GM15510 (cell line): ENCODE measurements around the gene USP24.

Source experiments
- POLR2A ChIP-seq: IDR thresholded peaks from 3 replicates; pipeline ENCODE4 v1.6.1; 2011; ENCODE audit warnings: borderline replicate concordance; ENCODE audit not compliant: insufficient read length; ENCODE audit errors: extremely low read depth

USP24 gene

DNA sequence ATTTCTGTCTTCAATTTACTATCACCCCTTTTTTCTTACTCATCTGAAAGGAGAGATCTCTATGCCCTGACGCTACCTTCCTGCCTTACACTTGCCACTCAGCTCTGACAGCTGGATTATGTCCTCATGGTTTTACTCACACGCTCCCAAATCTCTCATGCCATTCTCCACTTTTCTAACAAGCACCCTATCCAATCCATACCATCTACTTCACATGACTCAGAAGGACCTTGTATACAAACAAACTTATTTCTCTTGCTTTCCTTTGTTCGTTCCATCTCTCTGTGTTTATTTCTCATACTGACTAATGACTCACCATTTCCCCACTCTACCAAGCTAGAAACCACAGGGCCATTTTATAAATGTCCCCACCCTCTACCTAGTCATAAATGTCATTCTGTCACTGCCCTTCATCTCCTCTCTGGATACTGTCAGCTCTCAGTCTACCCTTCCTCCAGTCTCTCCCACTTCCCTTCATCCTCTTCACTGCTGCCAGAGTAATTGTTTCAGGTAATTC is 87.3 kb downstream of the USP24 start:
- no peak for TF ChIP-seq POLR2A

DNA sequence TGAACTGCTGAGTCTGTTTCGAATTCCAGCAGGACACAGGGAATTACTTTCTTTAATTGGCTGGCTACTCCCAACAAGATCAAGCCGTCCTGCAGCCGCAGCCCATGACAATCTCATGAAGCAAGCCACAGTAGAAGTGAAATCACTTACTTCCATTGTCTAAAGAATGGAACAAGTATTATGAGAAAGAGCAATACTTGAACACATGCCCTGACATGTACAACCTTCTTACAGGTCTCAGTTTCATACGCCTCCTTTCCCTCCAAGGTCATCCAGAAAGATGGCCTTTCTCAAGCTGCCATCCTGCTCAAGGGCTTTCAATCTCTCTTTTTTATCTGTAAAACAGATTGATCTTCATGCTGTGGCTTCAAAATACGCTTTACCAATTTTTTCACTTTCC is 90.7 kb downstream of the USP24 start:
- no peak for TF ChIP-seq POLR2A

DNA sequence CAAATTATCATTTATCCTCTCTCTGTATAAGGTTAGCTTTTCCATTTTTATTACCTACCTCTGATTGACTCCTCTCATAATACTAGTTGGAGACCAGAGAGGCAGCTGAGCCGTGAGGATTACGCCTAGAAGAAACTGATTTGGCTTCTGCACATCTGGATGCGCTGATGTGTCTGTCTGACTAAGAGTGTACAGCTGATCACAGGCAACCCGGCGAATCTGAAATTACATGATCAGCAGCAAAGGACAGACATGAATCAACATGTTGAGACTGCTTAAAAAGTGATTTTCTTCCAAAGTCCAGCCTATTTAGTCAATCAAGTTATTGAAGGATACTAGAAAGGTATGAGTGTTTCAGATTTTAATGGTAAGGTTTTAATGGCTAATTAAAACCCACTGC is 94.6 kb downstream of the USP24 start:
- TF ChIP-seq POLR2A = no peak

DNA sequence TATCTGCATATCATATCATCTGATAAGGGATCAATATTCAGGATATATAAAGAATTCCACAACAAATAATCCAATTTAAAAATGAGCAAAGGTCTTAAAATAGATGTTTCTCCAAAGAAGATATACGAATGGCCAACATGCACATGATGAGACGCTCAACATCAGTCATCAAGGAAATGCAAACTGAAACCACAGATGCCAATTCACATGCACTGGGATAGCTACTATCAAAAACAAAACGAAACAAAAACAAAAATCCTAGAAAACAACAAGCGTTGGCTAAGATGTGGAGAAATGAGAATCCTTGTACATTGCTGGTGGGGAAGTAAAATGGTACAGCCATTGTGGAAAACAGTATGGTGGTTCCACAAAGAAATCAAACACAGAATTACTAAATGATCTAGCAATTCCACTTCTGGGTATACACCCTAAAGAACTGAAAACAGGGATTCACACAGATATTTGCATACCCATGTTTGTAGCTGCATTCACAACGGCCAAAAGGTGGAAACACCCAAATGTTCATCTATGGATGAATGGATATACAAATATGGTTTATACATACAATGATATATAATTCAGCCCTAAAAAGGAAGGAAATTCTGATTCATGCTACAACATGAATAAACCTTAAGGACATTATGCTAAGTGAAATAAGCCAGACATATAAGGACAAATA is 96.4 kb downstream of the USP24 start:
- TF ChIP-seq POLR2A = no peak

DNA sequence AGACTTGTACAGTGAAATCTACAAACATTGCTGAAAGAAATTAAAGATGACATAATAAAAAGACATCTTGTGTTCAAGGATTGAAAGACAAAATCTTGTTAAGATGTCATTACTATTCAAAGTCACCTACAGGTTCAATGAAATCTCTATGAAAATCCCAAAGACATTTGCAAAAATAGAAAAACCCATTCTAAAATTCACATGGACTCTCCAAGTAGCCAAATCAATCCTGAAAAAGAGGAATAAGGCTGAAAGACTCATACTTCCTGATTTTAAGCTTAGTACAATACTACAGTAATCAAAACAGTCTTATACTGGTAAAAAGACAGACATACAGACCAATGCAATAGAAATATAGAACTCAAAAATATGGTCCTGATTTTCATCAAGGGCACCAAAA is 97.2 kb downstream of the USP24 start:
- TF ChIP-seq POLR2A = no peak

DNA sequence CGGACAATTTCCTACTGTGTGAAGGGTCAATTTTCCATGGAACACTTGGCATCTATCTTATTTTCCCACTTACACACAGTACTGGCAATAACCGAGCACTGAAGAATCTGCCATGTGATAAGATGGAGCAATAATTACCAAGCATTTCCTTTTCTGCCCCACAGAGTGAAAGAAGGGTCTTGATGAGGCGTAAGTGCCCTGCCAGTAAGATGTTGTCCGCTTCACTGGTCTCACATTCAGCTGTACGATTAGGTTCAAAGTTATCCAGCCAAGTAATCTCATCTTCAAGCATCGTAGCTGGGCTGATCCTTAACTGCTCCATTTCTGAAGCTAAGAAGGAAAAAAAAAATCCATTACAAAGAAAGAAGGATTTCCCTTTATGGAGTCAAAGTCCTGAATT is 108.1 kb downstream of the USP24 start:
- TF ChIP-seq POLR2A = no peak

DNA sequence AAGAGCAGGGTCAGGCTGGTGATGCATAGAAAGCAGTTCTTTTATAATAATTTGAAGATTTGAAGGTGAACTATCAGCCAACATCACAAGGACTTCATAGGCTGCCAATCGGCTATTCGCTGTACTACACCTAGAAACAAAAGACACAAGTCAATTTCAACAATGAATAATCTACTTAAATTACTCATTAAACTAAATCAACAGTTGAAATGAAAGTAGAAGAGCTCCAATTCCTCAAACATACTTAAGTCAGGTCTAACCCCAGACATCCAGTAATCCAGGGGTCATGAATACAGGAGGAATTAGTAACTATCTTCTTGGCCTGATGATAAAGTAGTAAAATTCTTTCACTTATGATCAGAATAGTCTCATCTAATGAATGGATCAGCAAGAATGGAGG is 111.3 kb downstream of the USP24 start:
- no peak for TF ChIP-seq POLR2A

DNA sequence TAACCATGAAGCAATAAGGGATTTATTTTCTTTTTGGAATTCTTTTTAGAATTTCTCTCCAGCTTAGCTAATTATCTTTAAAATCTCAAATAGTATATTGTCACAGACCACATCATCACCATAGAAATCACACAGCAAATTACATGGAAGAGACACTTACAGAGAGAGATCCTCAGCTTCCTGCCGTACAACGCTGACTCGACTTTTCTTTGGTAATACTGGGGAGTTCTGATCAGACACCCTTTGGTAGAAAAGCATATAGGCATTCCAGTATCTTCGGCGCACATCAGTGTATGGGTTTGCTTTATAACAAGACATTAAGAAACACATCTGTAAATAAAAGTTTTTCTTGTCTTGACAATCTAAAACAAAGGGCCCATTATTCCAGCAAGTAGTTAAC is 120.1 kb downstream of the USP24 start:
- no peak for TF ChIP-seq POLR2A

DNA sequence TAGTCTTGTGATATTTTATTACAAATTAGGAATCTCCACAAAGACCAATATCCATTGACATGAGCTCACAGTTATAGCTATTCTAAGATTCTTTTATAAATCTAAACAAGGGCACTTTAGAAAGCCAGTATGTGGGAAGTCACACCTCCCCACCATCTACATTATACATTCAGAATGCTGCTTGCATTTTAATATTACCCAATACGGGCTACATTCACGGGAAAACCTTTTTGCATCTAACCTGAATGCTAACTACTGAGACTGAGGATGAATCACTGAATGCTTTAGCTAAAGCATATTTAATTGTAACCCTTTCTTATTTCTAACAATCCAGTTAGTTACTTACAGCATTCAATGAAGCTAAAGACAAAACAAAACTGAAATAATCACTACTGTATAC is 122.7 kb downstream of the USP24 start:
- TF ChIP-seq POLR2A = no peak

DNA sequence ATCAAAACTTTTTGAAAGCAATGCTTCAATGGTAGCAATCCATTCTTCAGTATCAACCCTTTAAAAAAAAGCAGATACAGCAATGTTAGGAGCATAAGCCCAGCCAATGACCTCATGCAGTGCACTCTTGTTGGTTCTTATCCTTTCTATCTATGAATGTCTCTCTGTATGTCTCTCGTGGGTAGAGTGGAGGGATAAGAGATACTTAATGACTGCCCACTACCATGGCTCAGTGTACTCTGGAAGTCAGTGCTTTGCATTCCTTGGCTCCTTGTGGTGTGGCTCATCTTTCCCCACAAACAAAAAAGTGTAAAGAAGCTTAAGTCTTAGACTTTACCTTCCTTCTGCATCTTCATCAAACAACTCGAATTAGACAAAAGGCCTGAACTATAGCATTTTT is 125.5 kb downstream of the USP24 start:
- no peak for TF ChIP-seq POLR2A

DNA sequence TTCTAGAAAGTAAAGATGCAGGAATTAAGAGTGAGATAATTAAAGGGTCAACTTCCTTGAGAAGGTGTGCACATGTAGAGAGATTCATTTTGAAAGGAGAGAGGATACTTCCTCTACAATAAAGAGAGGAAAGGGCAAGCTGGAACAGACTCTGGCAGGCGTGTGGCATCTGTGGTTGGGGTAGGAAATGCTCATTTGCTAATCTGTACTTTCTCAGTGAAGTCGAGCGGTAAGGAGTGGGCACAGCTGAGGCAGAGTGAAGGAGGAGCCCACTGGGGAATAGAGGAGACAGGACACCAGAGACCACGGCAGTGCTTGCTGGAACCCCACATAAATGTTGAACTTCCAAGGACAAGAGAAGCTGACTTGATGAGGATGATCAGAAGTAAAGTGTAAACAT is 126.8 kb downstream of the USP24 start:
- TF ChIP-seq POLR2A = no peak

DNA sequence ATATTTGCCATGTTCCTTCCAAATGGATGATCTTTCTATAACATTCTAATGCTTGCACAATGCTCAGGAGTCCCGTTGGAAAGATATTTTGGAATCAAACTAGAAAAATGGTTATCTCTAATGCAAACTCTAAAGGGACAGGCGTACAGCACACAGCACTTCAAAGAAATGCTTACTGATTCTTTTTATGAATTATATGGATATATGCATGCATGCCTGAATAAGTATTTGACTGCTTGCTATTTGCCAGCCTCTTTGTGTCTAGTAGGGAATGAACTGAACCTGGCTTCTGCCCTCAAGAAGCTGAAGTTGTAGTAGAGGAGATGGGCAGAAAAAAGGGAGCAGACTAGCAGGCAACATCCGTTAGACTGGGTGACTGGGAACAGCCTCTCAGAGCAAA is 127.7 kb downstream of the USP24 start:
- no peak for TF ChIP-seq POLR2A

DNA sequence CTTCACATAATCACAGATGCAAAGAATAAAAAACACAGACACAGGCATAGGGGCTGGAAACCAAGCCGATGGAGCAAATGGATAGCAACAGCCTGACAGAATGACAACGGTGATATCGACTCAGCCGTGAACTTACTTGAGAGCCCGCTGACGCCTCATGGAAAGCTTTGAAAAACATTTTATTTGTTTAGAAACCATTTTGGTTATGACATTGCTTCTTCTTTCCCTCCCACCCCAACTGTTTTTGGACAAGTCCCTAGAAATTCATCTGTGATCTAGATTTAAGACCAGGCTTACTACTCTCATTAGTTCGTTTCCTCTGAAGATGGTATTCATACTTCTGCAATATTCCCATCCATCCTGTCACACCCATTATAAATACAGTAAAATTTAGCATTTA is 130.9 kb downstream of the USP24 start:
- no peak for TF ChIP-seq POLR2A

DNA sequence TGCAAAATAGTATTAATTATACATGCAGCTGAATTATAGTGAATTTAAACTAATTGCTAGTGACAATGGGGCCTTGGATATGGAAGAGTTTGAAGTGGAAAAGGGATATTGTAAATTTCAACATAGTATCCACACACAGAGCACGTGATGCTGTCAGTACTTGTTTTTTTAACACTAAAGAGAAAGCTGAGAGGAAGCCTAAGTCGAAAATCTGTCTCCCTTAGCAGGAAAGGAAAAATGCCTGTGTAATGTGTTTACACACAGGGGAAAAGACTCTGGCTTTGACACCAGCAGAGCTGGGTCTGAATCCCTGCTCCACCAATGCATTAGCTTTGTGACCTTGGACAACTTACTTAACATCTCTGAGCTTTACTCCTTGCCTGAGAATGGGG is 133.3 kb downstream of the USP24 start:
- TF ChIP-seq POLR2A = no peak

DNA sequence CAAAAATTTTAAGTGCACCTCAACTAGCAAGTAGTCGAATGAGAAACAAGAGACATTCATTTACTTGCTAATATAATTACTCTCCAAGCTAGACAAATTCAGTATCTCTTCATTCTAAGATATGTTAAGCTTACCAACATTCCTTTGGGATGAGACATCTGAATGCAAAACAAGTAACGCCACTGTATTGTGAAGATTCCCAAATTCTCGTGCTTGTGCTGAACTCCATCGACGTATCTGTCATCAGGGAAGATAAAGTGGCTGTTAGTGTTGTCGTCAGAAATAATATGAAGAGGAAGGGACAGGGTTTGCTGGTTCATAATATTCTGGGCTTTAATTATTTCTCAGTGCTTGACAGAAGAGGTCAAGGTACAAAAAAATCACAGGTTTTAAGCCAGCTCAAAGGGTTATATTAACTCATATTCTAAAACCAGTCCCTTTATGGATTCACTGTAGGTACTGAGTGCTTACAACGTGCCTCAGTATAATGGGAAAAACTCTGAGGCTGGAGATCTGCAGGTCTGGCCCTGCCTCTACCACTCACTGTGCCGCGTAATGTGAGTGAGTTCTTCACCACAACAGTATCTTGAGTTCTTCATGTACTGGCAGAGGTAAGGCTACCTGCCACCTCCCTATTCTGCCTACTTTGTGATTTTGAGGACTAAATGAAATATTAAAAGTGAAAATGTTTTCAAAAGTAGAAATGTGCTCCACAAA is 133.8 kb downstream of the USP24 start:
- TF ChIP-seq POLR2A = no peak

DNA sequence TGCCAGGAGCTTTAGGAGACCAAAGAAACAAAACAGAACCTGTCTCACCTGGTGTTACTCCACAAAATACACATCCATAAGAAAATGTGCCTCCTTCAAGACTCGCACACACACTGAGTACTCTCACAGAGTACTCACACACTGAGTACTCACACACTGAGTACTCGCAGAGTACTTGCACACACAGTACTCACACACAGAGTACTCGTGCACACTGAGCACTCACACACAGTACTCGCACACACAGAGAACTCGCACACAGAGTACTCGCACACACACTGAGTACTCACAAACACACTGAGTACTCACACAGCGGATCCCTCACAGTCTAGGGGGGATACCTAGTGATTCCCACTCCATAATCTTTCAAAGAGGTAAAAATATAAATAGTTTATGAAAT is 135.5 kb downstream of the USP24 start:
- no peak for TF ChIP-seq POLR2A

DNA sequence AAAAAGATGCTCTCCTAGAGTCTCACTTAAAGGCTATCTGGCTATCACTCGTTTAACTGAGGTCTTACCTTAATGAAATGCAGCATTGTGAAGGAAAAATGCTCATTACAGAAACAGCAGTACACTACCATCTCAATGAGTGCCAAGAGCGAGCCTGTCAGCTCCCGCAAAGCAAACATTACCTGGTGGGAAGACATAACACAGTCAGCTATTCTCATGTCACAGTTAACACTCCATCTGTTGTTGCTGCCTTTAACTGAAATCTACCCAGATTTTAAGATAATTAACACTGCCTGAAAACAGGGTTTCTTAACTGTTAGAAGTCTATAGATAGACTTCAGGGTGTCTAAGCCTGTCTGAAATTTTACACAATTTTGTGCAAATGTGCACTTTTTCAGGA is 136.7 kb downstream of the USP24 start:
- TF ChIP-seq POLR2A = no peak

DNA sequence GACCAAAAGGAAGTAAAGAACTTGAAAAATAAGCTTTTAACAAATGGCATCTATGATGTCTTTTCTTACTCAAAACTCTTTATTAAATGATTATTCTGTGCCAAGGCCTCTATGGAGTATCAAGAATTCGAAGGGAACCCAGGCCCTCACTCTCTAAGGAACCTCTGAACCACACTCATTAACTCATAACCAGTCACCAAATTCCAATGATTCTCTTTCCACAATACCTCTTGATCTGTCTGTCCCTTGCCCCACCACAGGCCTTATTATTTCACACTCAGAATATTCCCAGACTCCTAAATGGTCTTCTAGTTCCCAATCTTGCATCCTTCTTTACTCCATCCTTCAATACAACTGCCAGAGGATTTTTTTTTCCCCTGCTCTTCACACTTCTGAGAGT is 138.8 kb downstream of the USP24 start:
- no peak for TF ChIP-seq POLR2A

DNA sequence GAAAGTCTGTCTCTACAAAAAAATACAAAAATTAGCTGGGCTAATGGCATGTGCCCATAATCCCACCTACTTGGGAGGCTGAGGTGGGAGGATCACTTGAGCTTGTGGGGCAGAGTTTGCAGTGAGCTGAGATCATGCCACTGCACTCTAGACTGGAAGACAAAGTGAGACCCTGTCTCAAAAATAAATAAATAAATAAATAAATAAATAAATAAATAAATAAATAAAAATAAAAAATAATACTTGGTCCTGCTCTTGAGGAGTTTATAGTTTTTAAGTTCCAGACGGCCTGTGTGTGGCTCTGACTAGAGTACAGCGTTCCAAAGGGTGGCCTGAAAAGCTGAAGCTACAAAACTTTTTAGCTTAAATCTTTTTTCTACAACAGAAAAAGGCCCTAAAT is 140.7 kb downstream of the USP24 start:
- TF ChIP-seq POLR2A = no peak
